B cell (primary cell): Measurements from ENCODE around the gene ITGB8.

ENCODE experiments used
- CTCF ChIP-seq: fragments of 200-600 bp; IDR thresholded peaks from one replicate; pipeline ENCODE4 v1.8.0; 2022; ENCODE audit warnings: antibody characterized with exemption, mild to moderate bottlenecking
- EZH2 ChIP-seq: IDR thresholded peaks from 2 replicates; pipeline ENCODE4 v1.6.1; 2012; ENCODE audit warnings: borderline replicate concordance, low read depth, mild to moderate bottlenecking, moderate library complexity, low read length; ENCODE audit not compliant: insufficient read depth, poor library complexity, severe bottlenecking

- TF ChIP-seq CTCF (no peak), EZH2 (no peak)
These were observed 22.0 kb downstream of the ITGB8 start for GRCh38 chr7:20352573-20353306.
